Mesenteric fat pad (tissue), 1 donor: ENCODE data around the gene GTPBP2. TPM values are rescaled to one million over a fixed set of nuclear protein-coding genes. Genes with fewer than 3 reads are reported as not detected.

ENCODE experiments used
- DNase-seq: peaks from one replicate; pipeline ENCODE4 v3.0.0-alpha.2; 2020; ENCODE audit warnings: low spot score
- total RNA-seq: library from RNA; stranded (reverse); fragmentation: NEBNext Ultra II Directional; extraction: Animal tissue kit (Norgen Biotek cat#: 25700); gene quantifications from one replicate; pipeline ENCODE4 v1.2.1, GENCODE V29; 2021
- donor health status: DM: yes; HTN: yes; CAD: no.

GTPBP2 gene
- total RNA-seq, 1 donor from 2014 or later, result 101 TPM

DNA sequence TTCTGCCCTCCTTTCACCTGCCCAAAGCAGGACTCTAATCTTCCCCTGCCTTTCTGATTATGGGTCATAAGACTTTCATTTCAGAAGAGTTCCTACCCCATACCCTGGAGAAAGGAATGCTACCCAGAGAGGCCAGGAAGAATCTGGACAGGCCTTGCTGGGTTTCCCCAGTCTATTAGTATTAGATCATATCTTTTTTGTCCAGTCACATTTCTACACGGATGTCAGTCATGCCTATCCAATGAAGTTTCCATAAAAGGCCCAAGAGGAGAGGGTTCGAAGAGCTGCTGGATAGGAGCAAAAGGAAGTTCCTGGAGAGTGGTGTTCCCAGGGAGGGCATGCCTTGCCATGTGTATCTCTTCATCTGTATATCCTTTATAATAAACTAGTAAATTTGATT lies 49.9 kb downstream of the GTPBP2 start:
- DNase-seq, result no peak

- DNase-seq, result no peak
Measured at GRCh38 chr6:43578748-43579147, 50.3 kb downstream of the GTPBP2 start.

DNA sequence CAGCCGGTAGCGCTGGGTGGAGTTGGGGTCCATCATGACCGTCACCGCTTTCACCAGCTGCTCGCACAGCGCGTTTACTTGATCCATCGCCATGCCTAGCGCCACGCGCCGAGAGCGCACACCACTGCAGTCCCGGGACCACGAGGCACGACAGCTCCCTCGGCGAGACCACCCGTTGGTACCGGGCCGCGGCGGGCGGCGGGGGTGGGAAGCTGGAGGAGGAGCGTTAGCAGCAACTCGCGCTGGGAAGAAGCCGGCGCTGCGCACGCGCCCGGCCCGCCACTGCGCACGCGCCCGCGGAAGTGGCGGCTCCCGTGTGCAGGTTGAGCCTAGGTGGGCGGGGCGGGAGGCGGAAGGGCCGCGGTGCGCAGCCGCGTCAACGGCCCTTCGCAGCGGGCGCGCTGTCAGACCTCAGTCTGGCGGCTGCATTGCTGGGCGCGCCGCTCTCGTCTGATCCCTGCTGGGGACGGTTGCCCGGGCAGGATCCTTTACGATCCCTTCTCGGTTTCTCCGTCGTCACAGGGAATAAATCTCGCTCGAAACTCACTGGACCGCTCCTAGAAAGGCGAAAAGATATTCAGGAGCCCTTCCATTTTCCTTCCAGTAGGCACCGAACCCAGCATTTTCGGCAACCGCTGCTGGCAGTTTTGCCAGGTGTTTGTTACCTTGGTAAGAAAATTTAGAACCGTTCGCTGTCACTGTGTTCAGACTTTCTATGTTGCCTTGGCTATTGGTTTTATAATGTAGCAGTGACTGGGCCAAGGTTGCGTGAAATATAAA lies 53.1 kb downstream of the GTPBP2 start, which contains the start of the genes POLH and XPO5:
Gene POLH (plus strand): TSS at position 414 of the 780 bp plus-strand sequence. CDS start 6,135 bp downstream, outside the sequence.
Gene XPO5 (minus strand): TSS at position 267 of the 780 bp plus-strand sequence. CDS start 174 bp downstream, at position 93.
- peak; percentile 95 for DNase-seq

DNA sequence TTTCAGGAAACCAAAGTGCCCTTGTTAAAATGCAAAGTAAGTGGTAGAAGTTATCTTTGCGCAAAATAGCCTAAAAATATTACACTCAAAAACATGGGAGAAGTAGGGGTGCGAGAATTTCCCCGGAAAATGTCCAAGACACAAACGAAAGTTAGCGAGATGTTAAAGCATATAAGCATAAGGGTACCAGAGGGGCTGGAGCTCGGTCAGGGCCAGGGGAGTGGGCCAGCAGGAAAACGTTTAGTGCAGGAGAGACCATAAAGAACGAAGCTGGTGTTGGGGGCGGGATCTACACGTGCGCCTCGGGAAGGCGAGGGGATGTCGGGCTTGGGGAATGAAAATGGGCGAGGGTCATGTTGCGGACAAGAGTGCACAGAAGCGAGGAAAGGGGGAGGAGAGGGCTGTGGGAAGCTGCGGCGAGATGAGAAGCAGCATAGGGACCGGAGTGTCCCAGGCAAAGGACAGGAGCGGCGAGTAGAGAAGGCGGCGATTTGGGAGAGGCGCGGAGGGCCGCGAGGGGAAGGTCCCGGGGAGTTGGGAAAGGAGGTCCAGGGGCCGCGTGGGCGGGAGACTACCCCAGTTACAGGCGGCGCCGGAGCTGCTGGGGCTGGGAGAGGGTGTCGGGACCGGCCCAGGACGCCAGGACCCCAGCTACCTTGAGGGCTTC lies 53.8 kb downstream of the GTPBP2 start:
- no peak for DNase-seq

- no peak for DNase-seq
Measured at GRCh38 chr6:43572015-43572414, 57.0 kb downstream of the GTPBP2 start.

GRCh38 chr6:43570876-43571441 lies 58.1 kb downstream of the GTPBP2 start:
- DNase-seq, result no peak

Other genes with a start within 250 kb of the GTPBP2 start
- gene ABCC10, start 201.7 kb downstream of the GTPBP2 start, total RNA-seq, result 22.0 TPM
- not detected for gene DLK2, start 173.7 kb downstream of the GTPBP2 start, total RNA-seq
- 20.3 TPM for gene TJAP1, start 151.7 kb downstream of the GTPBP2 start, total RNA-seq
- 0.45 TPM for gene LRRC73, start 118.9 kb downstream of the GTPBP2 start, total RNA-seq
- gene YIPF3, start 112.3 kb downstream of the GTPBP2 start, total RNA-seq, result 72.5 TPM
- 37.3 TPM for gene POLR1C, start 112.2 kb downstream of the GTPBP2 start, total RNA-seq
- 43.6 TPM for gene XPO5, start 53.2 kb downstream of the GTPBP2 start, total RNA-seq
- gene POLH, start 53.1 kb downstream of the GTPBP2 start, total RNA-seq, result 10.7 TPM
- 19.0 TPM for gene MAD2L1BP, start 6.6 kb upstream of the GTPBP2 start, total RNA-seq
- gene RSPH9, start 15.8 kb upstream of the GTPBP2 start, total RNA-seq, result not detected
- gene MRPS18A, start 58.5 kb upstream of the GTPBP2 start, total RNA-seq, result 34.5 TPM
- gene VEGFA, start 140.9 kb upstream of the GTPBP2 start, total RNA-seq, result 498 TPM